Activated CD4-positive, CD25-positive, alpha-beta regulatory T cell treated with anti-CD3 and anti-CD28 coated beads, Interleukin-2, amount 50 U/mL, for 24 hours (primary cell): ENCODE measurements around the gene CTU1.
"Not testable (repeated sequence)": the region's sequence is repeated elsewhere in the genome, so short reads cannot be mapped to it uniquely, and the experiment has no call there.

ENCODE experiments used
- ATAC-seq, 2 donors: fragments of 150-1000 bp; cut with Tn5 transposase; one replicate each; pipeline ENCODE4 v1.10.0; 2021; ENCODE audit warnings: mild to moderate bottlenecking in 1 of 2, moderate library complexity in 1 of 2

CTU1 gene

GRCh38 chr19:51108066-51108804 lies at the start of gene CTU1:
Gene CTU1 (minus strand): TSS chr19:51108409. CDS start chr19:51104569, 3,840 bp downstream.
- peak; percentile 98 for ATAC-seq

- ATAC-seq, result no peak
Observed at GRCh38 chr19:51157265-51157664, 49.1 kb upstream of the CTU1 start.

- ATAC-seq, result no peak
Observed at GRCh38 chr19:51156710-51157109, 48.5 kb upstream of the CTU1 start.

- no peak for ATAC-seq
Observed at GRCh38 chr19:51150627-51151026, 42.4 kb upstream of the CTU1 start.

GRCh38 chr19:51148580-51148979 lies 40.4 kb upstream of the CTU1 start:
- no peak for ATAC-seq

- ATAC-seq, result no peak
Observed at GRCh38 chr19:51147663-51148062, 39.5 kb upstream of the CTU1 start.

- no peak for ATAC-seq
Observed at GRCh38 chr19:51146751-51147150, 38.5 kb upstream of the CTU1 start.

GRCh38 chr19:51145916-51146493 lies 37.8 kb upstream of the CTU1 start:
- ATAC-seq, result no peak

- ATAC-seq, result no peak
Observed at GRCh38 chr19:51144482-51145045, 36.4 kb upstream of the CTU1 start.

- no peak for ATAC-seq
Observed at GRCh38 chr19:51143486-51143885, 35.3 kb upstream of the CTU1 start.

GRCh38 chr19:51142809-51143475 lies 34.7 kb upstream of the CTU1 start:
- ATAC-seq, result not testable (repeated sequence)

GRCh38 chr19:51142119-51142518 lies 33.9 kb upstream of the CTU1 start, which contains the start of gene SIGLEC7:
Gene SIGLEC7 (plus strand): TSS chr19:51142301. CDS start chr19:51142370, 69 bp downstream.
- no peak for ATAC-seq

GRCh38 chr19:51141181-51141580 lies 33.0 kb upstream of the CTU1 start:
- no peak for ATAC-seq

- no peak for ATAC-seq
Observed at GRCh38 chr19:51140441-51140840, 32.2 kb upstream of the CTU1 start.

- ATAC-seq, result no peak
Observed at GRCh38 chr19:51139299-51140014, 31.2 kb upstream of the CTU1 start.

- ATAC-seq, result no peak
Observed at GRCh38 chr19:51138549-51138979, 30.4 kb upstream of the CTU1 start.

GRCh38 chr19:51137792-51138425 lies 29.7 kb upstream of the CTU1 start:
- ATAC-seq, result no peak

GRCh38 chr19:51136851-51137551 lies 28.8 kb upstream of the CTU1 start:
- no peak for ATAC-seq

- ATAC-seq, result no peak
Observed at GRCh38 chr19:51135986-51136762, 28.0 kb upstream of the CTU1 start.

- ATAC-seq, result no peak
Observed at GRCh38 chr19:51135004-51135403, 26.8 kb upstream of the CTU1 start.
